Measurements from ENCODE around the gene SETD3. TPM values are rescaled to one million over a fixed set of nuclear protein-coding genes. Genes with fewer than 3 reads are reported as not detected.

The SETD3 gene
- total and polyA plus RNA-seq, 5 donors from 2014 or later: 26.5 to 38.1 (median 35.0) TPM

- H3K36me3 ChIP-seq (ENCODE audit: control insufficient read depth, insufficient read depth, low read length): no peaks in the 10 kb centered on the region
- Mint-ChIP-seq H3K27ac (no peak overlapping the region), H3K36me3 (peaks cover 3% of the 10 kb centered on the region), H3K4me1 (peaks cover 27 to 44% (median 35%) of the 10 kb centered on the region in 4 donors), H3K9me3 (no peaks in the 10 kb centered on the region), H3K4me3 (no peak overlapping the region), H3K27me3 (peaks cover 4% of the 10 kb centered on the region)
- no peak overlapping the region for H3K27ac ChIP-seq (ENCODE audit: insufficient read depth, low read length, poor library complexity, severe bottlenecking)
- DNase-seq: no peak
- H3K27me3 ChIP-seq (ENCODE audit: control insufficient read depth, insufficient read depth, low read length): no peaks in the 10 kb centered on the region
- no peak overlapping the region for H3K4me3 ChIP-seq (ENCODE audit: low read depth, low read length)
- peaks cover 11% of the 10 kb centered on the region for H3K4me1 ChIP-seq (ENCODE audit: control insufficient read depth, insufficient read depth, low read length, poor library complexity, severe bottlenecking)
- no peak for ATAC-seq (ENCODE audit: low read depth in 2 of 2)
- H3K9me3 ChIP-seq (ENCODE audit: control insufficient read depth in 2 of 2, low read length in 2 of 2): no peaks in the 10 kb centered on the region
Measured at GRCh38 chr14:99476864-99477263, 3.8 kb downstream of the SETD3 start.

- Histone ChIP-seq H3K27ac (ENCODE audit: insufficient read depth, low read length, poor library complexity, severe bottlenecking) (no peak overlapping the region), H3K27me3 (ENCODE audit: control insufficient read depth, insufficient read depth, low read length) (no peaks in the 10 kb centered on the region), H3K4me1 (ENCODE audit: control insufficient read depth, insufficient read depth, low read length, poor library complexity, severe bottlenecking) (peaks cover 11% of the 10 kb centered on the region), H3K9me3 (ENCODE audit: control insufficient read depth in 2 of 2, low read length in 2 of 2) (no peaks in the 10 kb centered on the region), H3K4me3 (ENCODE audit: low read depth, low read length) (no peak overlapping the region), H3K36me3 (ENCODE audit: control insufficient read depth, insufficient read depth, low read length) (no peaks in the 10 kb centered on the region)
- Mint-ChIP-seq H3K27ac (no peak overlapping the region), H3K36me3 (peaks cover 3% of the 10 kb centered on the region), H3K27me3 (no peaks in the 10 kb centered on the region), H3K4me3 (peak overlapping the region in 1 of 4 donors; percentile 6), H3K4me1 (peaks cover 23 to 42% (median 33%) of the 10 kb centered on the region in 4 donors), H3K9me3 (no peaks in the 10 kb centered on the region)
- ATAC-seq (ENCODE audit: low read depth in 2 of 2): no peak
- DNase-seq: no peak
Measured at GRCh38 chr14:99475660-99476059, 5.0 kb downstream of the SETD3 start.

GRCh38 chr14:99475179-99475578 is 5.5 kb downstream of the SETD3 start:
- H3K4me3 Mint-ChIP-seq: peak overlapping the region in 1 of 4 donors; percentile 2
- Histone ChIP-seq H3K4me1 (ENCODE audit: control insufficient read depth, insufficient read depth, low read length, poor library complexity, severe bottlenecking) (peaks cover 11% of the 10 kb centered on the region), H3K36me3 (ENCODE audit: control insufficient read depth, insufficient read depth, low read length) (no peaks in the 10 kb centered on the region), H3K27me3 (ENCODE audit: control insufficient read depth, insufficient read depth, low read length) (no peaks in the 10 kb centered on the region), H3K9me3 (ENCODE audit: control insufficient read depth in 2 of 2, low read length in 2 of 2) (no peaks in the 10 kb centered on the region), H3K4me3 (ENCODE audit: low read depth, low read length) (no peak overlapping the region), H3K27ac (ENCODE audit: insufficient read depth, low read length, poor library complexity, severe bottlenecking) (no peak overlapping the region)
- H3K9me3 Mint-ChIP-seq: no peaks in the 10 kb centered on the region
- ATAC-seq (ENCODE audit: low read depth in 2 of 2) (no peak), DNase-seq (no peak)
- peaks cover 3% of the 10 kb centered on the region for H3K36me3 Mint-ChIP-seq
- peaks cover 23 to 45% (median 35%) of the 10 kb centered on the region in 4 donors for H3K4me1 Mint-ChIP-seq
- H3K27ac Mint-ChIP-seq: no peak overlapping the region
- no peaks in the 10 kb centered on the region for H3K27me3 Mint-ChIP-seq

- ATAC-seq (ENCODE audit: low read depth in 2 of 2) (no peak), DNase-seq (no peak)
- Histone ChIP-seq H3K4me1 (ENCODE audit: control insufficient read depth, insufficient read depth, low read length, poor library complexity, severe bottlenecking) (no peaks in the 10 kb centered on the region), H3K4me3 (ENCODE audit: low read depth, low read length) (no peak overlapping the region), H3K27ac (ENCODE audit: insufficient read depth, low read length, poor library complexity, severe bottlenecking) (no peak overlapping the region), H3K9me3 (ENCODE audit: control insufficient read depth in 2 of 2, low read length in 2 of 2) (no peaks in the 10 kb centered on the region), H3K27me3 (ENCODE audit: control insufficient read depth, insufficient read depth, low read length) (no peaks in the 10 kb centered on the region), H3K36me3 (ENCODE audit: control insufficient read depth, insufficient read depth, low read length) (no peaks in the 10 kb centered on the region)
- H3K27ac Mint-ChIP-seq: peak overlapping the region in 1 of 3 donors; percentile 9
- H3K27me3 Mint-ChIP-seq: no peaks in the 10 kb centered on the region
- no peaks in the 10 kb centered on the region for H3K9me3 Mint-ChIP-seq
- peaks cover 3% of the 10 kb centered on the region for H3K36me3 Mint-ChIP-seq
- peaks cover 25 to 45% (median 36%) of the 10 kb centered on the region in 4 donors for H3K4me1 Mint-ChIP-seq
- H3K4me3 Mint-ChIP-seq: no peak overlapping the region
Measured at GRCh38 chr14:99473458-99473857, 7.2 kb downstream of the SETD3 start.

GRCh38 chr14:99472937-99473336 is 7.7 kb downstream of the SETD3 start:
- H3K27me3 Mint-ChIP-seq: no peaks in the 10 kb centered on the region
- no peaks in the 10 kb centered on the region for H3K27me3 ChIP-seq (ENCODE audit: control insufficient read depth, insufficient read depth, low read length)
- no peaks in the 10 kb centered on the region for H3K9me3 Mint-ChIP-seq
- no peak overlapping the region for H3K4me3 ChIP-seq (ENCODE audit: low read depth, low read length)
- peaks cover 3% of the 10 kb centered on the region for H3K36me3 Mint-ChIP-seq
- H3K9me3 ChIP-seq (ENCODE audit: control insufficient read depth in 2 of 2, low read length in 2 of 2): no peaks in the 10 kb centered on the region
- no peaks in the 10 kb centered on the region for H3K36me3 ChIP-seq (ENCODE audit: control insufficient read depth, insufficient read depth, low read length)
- ATAC-seq (ENCODE audit: low read depth in 2 of 2): no peak
- H3K4me3 Mint-ChIP-seq: no peak overlapping the region
- no peak overlapping the region for H3K27ac ChIP-seq (ENCODE audit: insufficient read depth, low read length, poor library complexity, severe bottlenecking)
- peaks cover 24 to 43% (median 36%) of the 10 kb centered on the region in 4 donors for H3K4me1 Mint-ChIP-seq
- no peaks in the 10 kb centered on the region for H3K4me1 ChIP-seq (ENCODE audit: control insufficient read depth, insufficient read depth, low read length, poor library complexity, severe bottlenecking)
- no peak for DNase-seq
- no peak overlapping the region for H3K27ac Mint-ChIP-seq

- H3K9me3 ChIP-seq (ENCODE audit: control insufficient read depth in 2 of 2, low read length in 2 of 2): no peaks in the 10 kb centered on the region
Measured at GRCh38 chr14:99471731-99472130, 8.9 kb downstream of the SETD3 start.

GRCh38 chr14:99468836-99469592 is 11.6 kb downstream of the SETD3 start:
- H3K4me3 Mint-ChIP-seq: no peak overlapping the region
- H3K27ac ChIP-seq (ENCODE audit: insufficient read depth, low read length, poor library complexity, severe bottlenecking): no peak overlapping the region
- H3K4me1 Mint-ChIP-seq: peaks cover 16 to 39% (median 28%) of the 10 kb centered on the region in 4 donors

More at GRCh38 chr14:99471731-99472130, 8.9 kb downstream of the SETD3 start:
- H3K4me1 Mint-ChIP-seq: peaks cover 20 to 45% (median 36%) of the 10 kb centered on the region in 4 donors
- H3K27me3 ChIP-seq (ENCODE audit: control insufficient read depth, insufficient read depth, low read length): no peaks in the 10 kb centered on the region
- no peak overlapping the region for H3K27ac Mint-ChIP-seq
- peaks cover 3% of the 10 kb centered on the region for H3K36me3 Mint-ChIP-seq
- H3K4me1 ChIP-seq (ENCODE audit: control insufficient read depth, insufficient read depth, low read length, poor library complexity, severe bottlenecking): no peaks in the 10 kb centered on the region
- H3K27me3 Mint-ChIP-seq: no peaks in the 10 kb centered on the region
- H3K4me3 Mint-ChIP-seq: no peak overlapping the region
- H3K9me3 Mint-ChIP-seq: no peaks in the 10 kb centered on the region
- no peak for ATAC-seq (ENCODE audit: low read depth in 2 of 2)
- H3K36me3 ChIP-seq (ENCODE audit: control insufficient read depth, insufficient read depth, low read length): no peaks in the 10 kb centered on the region
- no peak overlapping the region for H3K27ac ChIP-seq (ENCODE audit: insufficient read depth, low read length, poor library complexity, severe bottlenecking)
- H3K4me3 ChIP-seq (ENCODE audit: low read depth, low read length): no peak overlapping the region
- DNase-seq: no peak

GRCh38 chr14:99468081-99468480 is 12.6 kb downstream of the SETD3 start:
- H3K27ac ChIP-seq (ENCODE audit: insufficient read depth, low read length, poor library complexity, severe bottlenecking): no peak overlapping the region
- Mint-ChIP-seq H3K27me3 (no peaks in the 10 kb centered on the region), H3K4me3 (no peak overlapping the region)

More at GRCh38 chr14:99468836-99469592, 11.6 kb downstream of the SETD3 start:
- DNase-seq (no peak), ATAC-seq (ENCODE audit: low read depth in 2 of 2) (no peak)
- Mint-ChIP-seq H3K36me3 (peaks cover 8% of the 10 kb centered on the region), H3K27me3 (no peaks in the 10 kb centered on the region), H3K27ac (peak overlapping the region in 1 of 3 donors; percentile 72), H3K9me3 (no peaks in the 10 kb centered on the region)
- Histone ChIP-seq H3K4me3 (ENCODE audit: low read depth, low read length) (no peak overlapping the region), H3K9me3 (ENCODE audit: control insufficient read depth in 2 of 2, low read length in 2 of 2) (no peaks in the 10 kb centered on the region), H3K27me3 (ENCODE audit: control insufficient read depth, insufficient read depth, low read length) (no peaks in the 10 kb centered on the region), H3K36me3 (ENCODE audit: control insufficient read depth, insufficient read depth, low read length) (peaks cover 16% of the 10 kb centered on the region), H3K4me1 (ENCODE audit: control insufficient read depth, insufficient read depth, low read length, poor library complexity, severe bottlenecking) (no peaks in the 10 kb centered on the region)

More at GRCh38 chr14:99468081-99468480, 12.6 kb downstream of the SETD3 start:
- no peak for DNase-seq
- Histone ChIP-seq H3K36me3 (ENCODE audit: control insufficient read depth, insufficient read depth, low read length) (peaks cover 24% of the 10 kb centered on the region), H3K9me3 (ENCODE audit: control insufficient read depth in 2 of 2, low read length in 2 of 2) (no peaks in the 10 kb centered on the region), H3K27me3 (ENCODE audit: control insufficient read depth, insufficient read depth, low read length) (no peaks in the 10 kb centered on the region), H3K4me3 (ENCODE audit: low read depth, low read length) (no peak overlapping the region), H3K4me1 (ENCODE audit: control insufficient read depth, insufficient read depth, low read length, poor library complexity, severe bottlenecking) (no peaks in the 10 kb centered on the region)
- peak overlapping the region in 1 of 3 donors; percentile 49 for H3K27ac Mint-ChIP-seq
- no peak for ATAC-seq (ENCODE audit: low read depth in 2 of 2)
- no peaks in the 10 kb centered on the region for H3K9me3 Mint-ChIP-seq
- peaks cover 17% of the 10 kb centered on the region for H3K36me3 Mint-ChIP-seq
- peaks cover 23 to 40% (median 31%) of the 10 kb centered on the region in 4 donors for H3K4me1 Mint-ChIP-seq

Data from CD4-positive, CD25-positive, alpha-beta regulatory T cell (primary cell).